Dedifferentiated amniotic fluid mesenchymal stem cell (primary cell): Measurements from ENCODE around the gene SETD7.

Experiments
- DNase-seq: peaks from one replicate; pipeline ENCODE4 v3.0.0-alpha.2; 2016; ENCODE audit errors: extremely low spot score

The SETD7 gene

GRCh38 chr4:139509727-139510410 is 46.1 kb downstream of the SETD7 start:
- DNase-seq = no peak

GRCh38 chr4:139508581-139509237 is 47.3 kb downstream of the SETD7 start:
- no peak for DNase-seq

GRCh38 chr4:139506774-139507173 is 49.2 kb downstream of the SETD7 start:
- no peak for DNase-seq

GRCh38 chr4:139503622-139504166 is 52.3 kb downstream of the SETD7 start:
- DNase-seq = no peak

- no peak for DNase-seq
These were observed 53.8 kb downstream of the SETD7 start for GRCh38 chr4:139501927-139502899.

- DNase-seq = no peak
These were observed 54.5 kb downstream of the SETD7 start for GRCh38 chr4:139501527-139501926.

GRCh38 chr4:139501117-139501516 is 54.9 kb downstream of the SETD7 start:
- no peak for DNase-seq

GRCh38 chr4:139499186-139499585 is 56.8 kb downstream of the SETD7 start:
- DNase-seq = no peak

GRCh38 chr4:139493176-139493575 is 62.8 kb downstream of the SETD7 start:
- DNase-seq = no peak

GRCh38 chr4:139492429-139492828 is 63.6 kb downstream of the SETD7 start:
- DNase-seq = no peak

- no peak for DNase-seq
These were observed 66.4 kb downstream of the SETD7 start for GRCh38 chr4:139489638-139490037.

GRCh38 chr4:139488442-139488841 is 67.6 kb downstream of the SETD7 start:
- DNase-seq = no peak

GRCh38 chr4:139484783-139485311 is 71.2 kb downstream of the SETD7 start:
- no peak for DNase-seq

- DNase-seq = no peak
These were observed 73.0 kb downstream of the SETD7 start for GRCh38 chr4:139483000-139483399.

GRCh38 chr4:139481465-139481864 is 74.6 kb downstream of the SETD7 start:
- DNase-seq = no peak

GRCh38 chr4:139476363-139476762 is 79.7 kb downstream of the SETD7 start:
- DNase-seq = no peak

GRCh38 chr4:139472852-139473251 is 83.2 kb downstream of the SETD7 start:
- DNase-seq = no peak

GRCh38 chr4:139470997-139471665 is 84.9 kb downstream of the SETD7 start:
- no peak for DNase-seq

- no peak for DNase-seq
These were observed 85.7 kb downstream of the SETD7 start for GRCh38 chr4:139470295-139470694.

GRCh38 chr4:139469869-139470268 is 86.2 kb downstream of the SETD7 start:
- no peak for DNase-seq

- DNase-seq = no peak
These were observed 86.8 kb downstream of the SETD7 start for GRCh38 chr4:139469216-139469615.
